ENCODE measurements around the gene CCDC120.

DNA sequence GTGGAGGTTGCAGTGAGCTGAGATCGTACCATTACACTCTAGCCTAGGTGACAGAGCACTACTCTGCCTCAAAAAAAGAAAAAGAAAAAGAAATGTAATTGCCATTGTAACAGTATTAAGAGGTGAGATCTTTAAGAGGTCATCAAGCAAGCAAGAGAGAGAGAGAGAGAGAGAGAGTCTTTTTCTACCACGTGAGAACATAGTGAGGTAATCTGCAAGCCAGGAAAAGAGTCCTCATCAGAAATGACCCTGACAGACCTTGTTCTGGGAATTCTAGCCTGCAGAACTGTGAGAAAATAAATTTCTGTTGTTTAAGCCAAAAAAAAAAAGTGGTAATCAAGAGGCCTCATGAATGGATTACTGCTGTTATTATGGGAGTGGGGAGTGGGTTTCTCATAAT lies 49.8 kb downstream of the CCDC120 start:
- TF ChIP-seq POLR2A (IDR thresholded peaks at IDR 0.05; ENCODE audit: low read length), result no peak
- TF ChIP-seq GATA1 (IDR thresholded peaks at IDR 0.05; ENCODE audit: low read depth, low read length), result no peak

Measured in erythroblast (primary cell).